HEK293 (cell line): ENCODE measurements around the gene RASSF5.

Source experiments
- CTCF ChIA-PET: fragments of 350-600 bp; formaldehyde crosslinking; extraction: SDS; loops from one replicate; lab custom pipeline; 2021; ENCODE audit warnings: antibody characterized with exemption; lab: Yijun Ruan, JAX
- POLR2A ChIA-PET: fragments of 300-600 bp; formaldehyde crosslinking; extraction: SDS; loops from one replicate; lab custom pipeline; 2020; ENCODE audit warnings: antibody characterized with exemption, inconsistent platforms; lab: Yijun Ruan, JAX
- H3K27ac ChIP-seq: fragments of 200-500 bp; sonication (Bioruptor generic); 2 replicates; pipeline ENCODE4 v1.5.1; 2014; ENCODE audit warnings: low read depth, low read length, control low read depth, inconsistent platforms; ENCODE audit errors: extremely low read depth
- H3K36me3 ChIP-seq, 2 experiments: fragments of 200-500 bp in 1 of 2; sonication (Bioruptor generic) in 1 of 2; 1 replicate in 1 of 2; 2 replicates in 1 of 2; pipeline ENCODE4 v1.5.1; 2014 to 2017; ENCODE audit warnings: inconsistent platforms in 2 of 2, low read length in 2 of 2; ENCODE audit not compliant: control insufficient read depth in 2 of 2, insufficient read depth in 1 of 2
- H3K4me1 ChIP-seq: fragments of 200-500 bp; sonication (Bioruptor generic); 2 replicates; pipeline ENCODE4 v1.5.1; 2014; ENCODE audit warnings: mild to moderate bottlenecking, low read length, inconsistent platforms; ENCODE audit not compliant: control insufficient read depth, insufficient read depth
- H3K4me3 ChIP-seq: 2 replicates; pipeline ENCODE4 v1.5.1; 2011; ENCODE audit warnings: low read depth, mild to moderate bottlenecking, control low read depth, low read length, moderate library complexity
- H3K9me3 ChIP-seq: fragments of 200-500 bp; sonication (Bioruptor generic); 2 replicates; pipeline ENCODE4 v1.5.1; 2014; ENCODE audit warnings: low read depth, low read length, inconsistent platforms; ENCODE audit not compliant: control insufficient read depth, insufficient read depth
- BCL11B ChIP-seq: fragments of 450-650 bp; formaldehyde crosslinking; IDR thresholded peaks from 2 replicates; pipeline ENCODE4 v1.5.1; 2016; ENCODE audit warnings: low read depth, missing biosample characterization, missing genetic modification characterization
- EGR2 ChIP-seq: fragments of 450-650 bp; formaldehyde crosslinking; IDR thresholded peaks from 2 replicates; pipeline ENCODE4 v1.5.1; 2016; ENCODE audit warnings: low read depth, missing biosample characterization, missing genetic modification characterization
- GFI1B ChIP-seq: fragments of 450-650 bp; formaldehyde crosslinking; IDR thresholded peaks from 2 replicates; pipeline ENCODE4 v1.5.1; 2016; ENCODE audit warnings: missing biosample characterization, missing genetic modification characterization
- HOXC10 ChIP-seq: sonication (generic); formaldehyde crosslinking; IDR thresholded peaks from 2 replicates; pipeline ENCODE4 v1.8.1; 2023; ENCODE audit warnings: mild to moderate bottlenecking, missing genetic modification reagents
- IKZF3 ChIP-seq: fragments of 450-650 bp; IDR thresholded peaks from 2 replicates; pipeline ENCODE4 v1.5.0; 2018; ENCODE audit warnings: missing biosample characterization, mild to moderate bottlenecking, missing genetic modification characterization, moderate library complexity
- KLF1 ChIP-seq: fragments of 450-650 bp; formaldehyde crosslinking; IDR thresholded peaks from 2 replicates; pipeline ENCODE4 v1.5.1; 2016; ENCODE audit warnings: missing biosample characterization, missing genetic modification characterization
- MEIS1 ChIP-seq: sonication (generic); formaldehyde crosslinking; IDR thresholded peaks from 2 replicates; pipeline ENCODE4 v1.8.1; 2022; ENCODE audit warnings: missing genetic modification reagents, mild to moderate bottlenecking, borderline replicate concordance
- SCRT2 ChIP-seq: fragments of 450-650 bp; formaldehyde crosslinking; IDR thresholded peaks from 2 replicates; pipeline ENCODE4 v1.5.1; 2016; ENCODE audit warnings: missing biosample characterization, missing genetic modification characterization
- ZBTB17 ChIP-seq: fragments of 450-650 bp; formaldehyde crosslinking; IDR thresholded peaks from 2 replicates; pipeline ENCODE4 v1.5.1; 2016; ENCODE audit warnings: missing biosample characterization, missing genetic modification characterization
- ZBTB48 ChIP-seq: fragments of 450-650 bp; formaldehyde crosslinking; IDR thresholded peaks from 2 replicates; pipeline ENCODE4 v1.5.1; 2016; ENCODE audit warnings: missing biosample characterization, missing genetic modification characterization
- ZBTB6 ChIP-seq: fragments of 450-650 bp; formaldehyde crosslinking; IDR thresholded peaks from 2 replicates; pipeline ENCODE4 v1.5.1; 2017; ENCODE audit warnings: missing biosample characterization, missing genetic modification characterization
- ZNF146 ChIP-seq: fragments of 450-650 bp; formaldehyde crosslinking; IDR thresholded peaks from 2 replicates; pipeline ENCODE4 v1.5.1; 2016; ENCODE audit warnings: missing biosample characterization, missing genetic modification characterization
- ZNF175 ChIP-seq: fragments of 450-650 bp; formaldehyde crosslinking; IDR thresholded peaks from 2 replicates; pipeline ENCODE4 v1.5.1; 2016; ENCODE audit warnings: missing biosample characterization, missing genetic modification characterization
- ZNF23 ChIP-seq: fragments of 450-650 bp; formaldehyde crosslinking; IDR thresholded peaks from 2 replicates; pipeline ENCODE4 v1.5.1; 2016; ENCODE audit warnings: missing biosample characterization, missing genetic modification characterization, borderline replicate concordance
- ZNF26 ChIP-seq: fragments of 450-650 bp; formaldehyde crosslinking; IDR thresholded peaks from 2 replicates; pipeline ENCODE4 v1.5.1; 2016; ENCODE audit warnings: missing biosample characterization, missing genetic modification characterization
- ZNF362 ChIP-seq: fragments of 450-650 bp; formaldehyde crosslinking; IDR thresholded peaks from 2 replicates; pipeline ENCODE4 v1.5.1; 2016; ENCODE audit warnings: missing biosample characterization, missing genetic modification characterization
- ZNF398 ChIP-seq: fragments of 450-650 bp; formaldehyde crosslinking; IDR thresholded peaks from 2 replicates; pipeline ENCODE4 v1.5.1; 2017; ENCODE audit warnings: missing biosample characterization, missing genetic modification characterization
- ZNF473 ChIP-seq: fragments of 450-650 bp; formaldehyde crosslinking; IDR thresholded peaks from 2 replicates; pipeline ENCODE4 v1.5.1; 2017; ENCODE audit warnings: missing biosample characterization, missing genetic modification characterization
- ZNF558 ChIP-seq: fragments of 450-650 bp; formaldehyde crosslinking; IDR thresholded peaks from 2 replicates; pipeline ENCODE4 v1.5.1; 2016; ENCODE audit warnings: missing biosample characterization, missing genetic modification characterization
- ZNF596 ChIP-seq: fragments of 450-650 bp; IDR thresholded peaks from 2 replicates; pipeline ENCODE4 v1.5.0; 2018; ENCODE audit warnings: missing biosample characterization, mild to moderate bottlenecking, missing genetic modification characterization, moderate library complexity
- ZNF624 ChIP-seq: fragments of 450-650 bp; formaldehyde crosslinking; IDR thresholded peaks from 2 replicates; pipeline ENCODE4 v1.5.1; 2017; ENCODE audit warnings: missing biosample characterization, missing genetic modification characterization
- ZNF664 ChIP-seq: fragments of 450-650 bp; formaldehyde crosslinking; IDR thresholded peaks from 2 replicates; pipeline ENCODE4 v1.5.1; 2016; ENCODE audit warnings: missing biosample characterization, missing genetic modification characterization
- ZNF768 ChIP-seq: fragments of 450-650 bp; formaldehyde crosslinking; IDR thresholded peaks from 2 replicates; pipeline ENCODE4 v1.5.1; 2018; ENCODE audit warnings: missing biosample characterization, mild to moderate bottlenecking, missing genetic modification characterization
- ZNF837 ChIP-seq: fragments of 450-650 bp; formaldehyde crosslinking; IDR thresholded peaks from 2 replicates; pipeline ENCODE4 v1.5.1; 2016; ENCODE audit warnings: missing biosample characterization, missing genetic modification characterization
- ZSCAN18 ChIP-seq: fragments of 450-650 bp; formaldehyde crosslinking; IDR thresholded peaks from 2 replicates; pipeline ENCODE4 v1.5.1; 2016; ENCODE audit warnings: missing biosample characterization, missing genetic modification characterization

The RASSF5 gene

GRCh38 chr1:206584683-206585082 is 77.4 kb downstream of the RASSF5 start (continued):
- TF ChIP-seq ZNF596 (tag by site-specific recombination) (no peak), ZNF624 (tag by site-specific recombination) (no peak), ZBTB17 (tag by site-specific recombination) (no peak)

GRCh38 chr1:206586501-206587445 is 79.4 kb downstream of the RASSF5 start:
- no peak overlapping the region for H3K4me3 ChIP-seq
- CTCF ChIA-PET = interaction anchor here (0.6 to 6.8 kb wide), 9 partner anchors 20 to 107 kb away, joined by 3 to 115 read pairs (median 18); no protein-coding TSS in a partner anchor
- POLR2A ChIA-PET = no interaction called here
- H3K4me1 ChIP-seq = no peaks in the 10 kb centered on the region
- no peak overlapping the region for H3K27ac ChIP-seq
- H3K36me3 ChIP-seq = peaks cover under 1 to 80% of the 10 kb centered on the region in 2 experiments; a peak in 1 of 3 replicates
- H3K9me3 ChIP-seq = no peaks in the 10 kb centered on the region
- TF ChIP-seq ZNF473 (tag by site-specific recombination) = no peak
- TF ChIP-seq GFI1B (tag by site-specific recombination) = no peak
- no peak for TF ChIP-seq BCL11B
- no peak for TF ChIP-seq SCRT2 (tag by site-specific recombination)
- TF ChIP-seq MEIS1 (CRISPR knock-in tag) = no peak
- TF ChIP-seq ZNF23 (tag by site-specific recombination) = no peak

- Histone ChIP-seq H3K9me3 (no peaks in the 10 kb centered on the region), H3K36me3 (peaks cover 12 to 88% of the 10 kb centered on the region in 2 experiments; a peak in 2 of 3 replicates), H3K27ac (no peak overlapping the region), H3K4me1 (no peaks in the 10 kb centered on the region), H3K4me3 (no peak overlapping the region)
- TF ChIP-seq ZNF558 (tag by site-specific recombination) (no peak), ZNF768 (tag by site-specific recombination) (no peak), ZNF837 (tag by site-specific recombination) (no peak), ZNF664 (tag by site-specific recombination) (no peak), SCRT2 (tag by site-specific recombination) (no peak), ZNF398 (tag by site-specific recombination) (no peak), ZNF175 (no peak), ZSCAN18 (tag by site-specific recombination) (no peak), ZNF362 (tag by site-specific recombination) (no peak), EGR2 (tag by site-specific recombination) (no peak), ZNF146 (no peak), ZNF26 (no peak), KLF1 (tag by site-specific recombination) (no peak), IKZF3 (tag by site-specific recombination) (no peak), ZBTB48 (tag by site-specific recombination) (no peak), HOXC10 (CRISPR knock-in tag) (no peak), ZBTB6 (tag by site-specific recombination) (no peak)
- ChIA-PET CTCF (interaction anchor here (1.2 to 6.8 kb wide), 4 partner anchors 19 to 97 kb away, joined by 4 to 115 read pairs (median 52); no protein-coding TSS in a partner anchor), POLR2A (no interaction called here)
These were observed 80.6 kb downstream of the RASSF5 start for GRCh38 chr1:206587904-206588303.
